Tongue (tissue), 2 donors: ENCODE measurements around the gene FARS2. TPM values are rescaled to one million over a fixed set of nuclear protein-coding genes. Genes with fewer than 3 reads are reported as not detected.
"Not testable (repeated sequence)": the region's sequence is repeated elsewhere in the genome, so short reads cannot be mapped to it uniquely, and the experiment has no call there.

ENCODE experiments used
- DNase-seq: peaks from one replicate; pipeline ENCODE4 v3.0.0-alpha.2; 2015
- total RNA-seq: library from RNA; depleted of rRNA; stranded (reverse); fragments of >200 nt; gene quantifications from one replicate; pipeline ENCODE4 v1.2.3, GENCODE V29; 2014

FARS2 gene
- total RNA-seq, 1 donor from 2014 or later = 38.8 TPM

GRCh38 chr6:5806406-5806805 lies 545.1 kb downstream of the FARS2 start:
- DNase-seq = not testable (repeated sequence)

- DNase-seq = no peak
Measured at GRCh38 chr6:5809450-5809849, 548.1 kb downstream of the FARS2 start.

GRCh38 chr6:5811997-5812396 lies 550.7 kb downstream of the FARS2 start:
- DNase-seq = no peak

- no peak for DNase-seq
Measured at GRCh38 chr6:5813625-5814027, 552.3 kb downstream of the FARS2 start.

GRCh38 chr6:5814116-5814515 lies 552.8 kb downstream of the FARS2 start:
- no peak for DNase-seq

GRCh38 chr6:5814901-5815300 lies 553.6 kb downstream of the FARS2 start:
- no peak for DNase-seq

GRCh38 chr6:5817869-5818268 lies 556.6 kb downstream of the FARS2 start:
- no peak for DNase-seq

GRCh38 chr6:5818959-5819358 lies 557.6 kb downstream of the FARS2 start:
- no peak for DNase-seq

Other genes with a start within 250 kb of the FARS2 start
- gene PPP1R3G, start 176.2 kb upstream of the FARS2 start, total RNA-seq = 4.4 TPM
- gene LYRM4, start 563 bp upstream of the FARS2 start, total RNA-seq = 8.3 TPM